Aorta (tissue), 5 donors: ENCODE results near the gene CDH26. TPM values are rescaled to one million over a fixed set of nuclear protein-coding genes. Genes with fewer than 3 reads are reported as not detected.
"Not testable (repeated sequence)": the region's sequence is repeated elsewhere in the genome, so short reads cannot be mapped to it uniquely, and the experiment has no call there.

Experiments used
- ATAC-seq: fragments of 200-7000 bp; cut with Tn5 transposase; one replicate; pipeline ENCODE4 v1.9.1; 2022; ENCODE audit warnings: moderate library complexity; ENCODE audit not compliant: low FRiP score
- DNase-seq, 2 donors: peaks; one replicate each; pipeline ENCODE4 v3.0.0-alpha.2; 2020
- H3K27ac ChIP-seq, 2 donors: one replicate each; pipeline ENCODE4 v1.5.1; 2013; ENCODE audit warnings: low read length in 2 of 2, mild to moderate bottlenecking in 2 of 2, moderate library complexity in 2 of 2, control low read depth in 1 of 2, inconsistent platforms in 1 of 2, low read depth in 1 of 2
- H3K27me3 ChIP-seq, 2 donors: one replicate each; pipeline ENCODE4 v1.6.1; 2013; ENCODE audit warnings: control low read depth in 1 of 2, low read length in 1 of 2, mild to moderate bottlenecking in 1 of 2, moderate library complexity in 1 of 2; ENCODE audit not compliant: insufficient read depth in 2 of 2, control insufficient read depth in 1 of 2
- H3K36me3 ChIP-seq, 2 donors: one replicate each; pipeline ENCODE4 v1.6.1; 2013; ENCODE audit warnings: control low read depth in 1 of 2, low read length in 1 of 2, mild to moderate bottlenecking in 1 of 2; ENCODE audit not compliant: insufficient read depth in 2 of 2, control insufficient read depth in 1 of 2
- H3K4me1 ChIP-seq, 2 donors: one replicate each; pipeline ENCODE4 v1.6.1; 2013; ENCODE audit warnings: low read length in 2 of 2, control low read depth in 1 of 2, mild to moderate bottlenecking in 1 of 2, moderate library complexity in 1 of 2; ENCODE audit not compliant: insufficient read depth in 2 of 2, control insufficient read depth in 1 of 2
- H3K4me3 ChIP-seq, 2 donors: one replicate each; pipeline ENCODE4 v1.5.1; 2013; ENCODE audit warnings: low read length in 2 of 2, control low read depth in 1 of 2, mild to moderate bottlenecking in 1 of 2
- H3K9me3 ChIP-seq: one replicate; pipeline ENCODE4 v1.6.1; 2013; ENCODE audit warnings: mild to moderate bottlenecking, low read length; ENCODE audit not compliant: control insufficient read depth
- whole genome bisulfite sequencing, 2 donors: extraction: QIAGEN DNeasy Blood & Tissue Kit; methylation state at CpG; one replicate each; pipeline ENCODE4 v1.1.7; 2013; 5-methylcytosine and 5-hydroxymethylcytosine counted together
- intact Hi-C, 2 donors: fragments of 100-400 bp; cut with DNase I; formaldehyde crosslinking; loops; one replicate each; pipeline versions ENCODE4 v1.14.2 to v1.15.0; 2022
- polyA plus RNA-seq, 2 donors: library from polyadenylated mRNA; stranded (reverse); fragments of 200-250 nt; gene quantifications; one replicate each; pipeline ENCODE4 v1.2.3, GENCODE V29; 2013
- total RNA-seq, 2 donors: library from RNA; stranded (reverse); fragmentation: NEBNext Ultra II Directional; extraction: Animal tissue kit (Norgen Biotek cat#: 25700); gene quantifications; one replicate each; pipeline ENCODE4 v1.2.1, GENCODE V29; 2021
- donor health status: healthy with polysubstance abuse.
- donor health status: Bipolar disorder and iron deficiency.
- donor health status: DM: no; HTN: no; CAD: no.
- donor health status: DM: no; HTN: no; CAD: no.
- donor health status: DM: yes; HTN: yes; CAD: no.

Gene CDH26
- total and polyA plus RNA-seq, 4 donors: 1.2 to 4.5 (median 2.8) TPM; not detected in 1

DNA sequence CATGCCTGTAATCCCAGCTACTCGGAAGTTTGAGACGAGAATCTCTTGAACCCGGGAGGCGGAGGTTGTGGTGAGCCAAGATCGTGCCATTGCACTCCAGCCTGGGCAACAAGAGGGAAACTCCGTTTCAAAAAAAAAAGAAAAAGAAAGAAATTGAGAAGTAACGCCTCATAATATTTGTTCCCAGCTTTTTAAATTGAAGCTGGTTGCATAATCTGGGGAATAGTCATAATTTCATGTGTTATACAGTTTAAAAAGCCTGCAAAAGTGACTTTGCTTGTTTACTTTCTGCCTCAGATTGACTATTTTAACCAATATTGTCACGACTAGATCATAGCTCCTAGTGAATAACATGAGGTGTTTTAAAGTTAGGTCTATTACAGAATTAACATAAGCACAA is 10.8 kb upstream of the CDH26 start:
- no peak overlapping the region for H3K4me3 ChIP-seq

DNA sequence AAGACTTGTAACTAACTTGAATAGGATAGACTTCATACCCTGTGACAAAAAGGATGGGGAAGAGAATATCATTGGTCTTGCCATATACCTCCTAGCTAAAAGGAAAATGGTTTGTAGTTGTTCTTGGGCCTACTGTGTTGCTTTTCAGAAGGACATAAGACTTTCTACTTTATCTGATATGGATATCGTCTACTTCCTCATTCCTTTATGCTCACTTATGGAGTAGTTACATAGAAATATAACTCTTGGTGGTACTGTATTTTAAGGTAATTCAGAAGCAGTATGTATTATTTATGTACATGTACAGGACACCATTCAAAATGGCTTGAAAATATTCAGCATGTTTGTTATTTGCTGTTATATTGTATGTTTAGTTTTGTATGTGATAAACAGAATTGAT is 10.0 kb upstream of the CDH26 start:
- Histone ChIP-seq H3K4me3 (no peak overlapping the region), H3K4me1 (no peaks in the 10 kb centered on the region), H3K9me3 (no peaks in the 10 kb centered on the region), H3K36me3 (peaks cover 0 to 5% of the 10 kb centered on the region in 2 donors), H3K27ac (no peak overlapping the region), H3K27me3 (no peaks in the 10 kb centered on the region)
- ATAC-seq (no peak), DNase-seq (no peak)
- intact Hi-C loops: no loop called here
- WGBS, 2 donors: 50 to 51% methylated on average over 1 of the region's 1 CpG

More for the DNA sequence above, 10.8 kb upstream of the CDH26 start:
- peaks cover 0 to 5% of the 10 kb centered on the region in 2 donors for H3K36me3 ChIP-seq
- DNase-seq (no peak), ATAC-seq (no peak)
- intact Hi-C loops: no loop called here
- H3K27me3 ChIP-seq: no peaks in the 10 kb centered on the region
- H3K9me3 ChIP-seq: no peaks in the 10 kb centered on the region
- no peak overlapping the region for H3K27ac ChIP-seq
- no peaks in the 10 kb centered on the region for H3K4me1 ChIP-seq
- 87 to 90% methylated on average over 8 of the region's 8 CpGs for WGBS, 2 donors

DNA sequence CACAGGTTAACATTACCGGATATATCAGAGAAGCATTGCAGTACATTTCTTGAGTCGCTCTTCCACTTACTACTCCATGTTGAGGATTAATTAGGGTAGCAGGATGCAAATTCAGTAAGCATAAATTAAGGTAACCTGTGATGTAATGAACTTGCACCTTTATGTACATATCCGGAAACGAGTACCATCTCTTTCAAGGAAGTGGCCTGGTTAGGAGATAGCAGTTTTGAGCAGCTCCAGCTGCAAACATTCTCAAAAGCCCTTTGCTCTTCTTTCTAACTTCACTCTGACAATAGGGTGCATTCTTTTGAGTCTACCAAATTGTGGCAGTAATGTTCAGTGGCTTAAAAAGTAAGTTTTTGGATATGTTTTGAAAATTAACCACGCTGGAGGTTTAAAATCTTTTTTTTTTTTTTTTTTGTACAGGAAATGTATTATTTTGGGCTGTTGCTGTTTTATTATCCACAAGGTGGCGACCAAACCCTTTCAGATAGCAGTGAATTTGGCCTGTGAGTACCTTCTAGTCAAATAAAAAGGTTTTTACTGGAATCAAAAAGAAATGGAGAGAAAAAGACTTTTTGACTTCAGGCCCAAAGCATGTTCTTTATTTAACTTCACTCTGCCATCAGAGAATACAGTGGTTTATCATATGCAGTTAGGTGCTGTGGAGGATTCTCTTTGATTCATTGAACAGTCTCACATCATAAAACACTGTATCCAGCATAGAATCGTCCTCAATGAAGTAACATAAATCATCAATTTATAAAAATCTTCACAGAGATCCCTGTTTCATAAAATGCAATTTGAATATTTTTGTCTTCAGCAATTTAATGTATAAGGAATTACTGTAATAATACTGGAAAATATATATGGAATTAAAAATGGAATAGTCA is 9.1 kb upstream of the CDH26 start:
- Histone ChIP-seq H3K9me3 (no peaks in the 10 kb centered on the region), H3K27ac (no peak overlapping the region), H3K4me1 (no peaks in the 10 kb centered on the region), H3K36me3 (peaks cover 0 to 5% of the 10 kb centered on the region in 2 donors), H3K4me3 (no peak overlapping the region), H3K27me3 (no peaks in the 10 kb centered on the region)
- no peak for ATAC-seq
- 35 to 37% methylated on average over 7 of the region's 7 CpGs for WGBS, 2 donors
- DNase-seq: no peak
- intact Hi-C loops: no loop called here

DNA sequence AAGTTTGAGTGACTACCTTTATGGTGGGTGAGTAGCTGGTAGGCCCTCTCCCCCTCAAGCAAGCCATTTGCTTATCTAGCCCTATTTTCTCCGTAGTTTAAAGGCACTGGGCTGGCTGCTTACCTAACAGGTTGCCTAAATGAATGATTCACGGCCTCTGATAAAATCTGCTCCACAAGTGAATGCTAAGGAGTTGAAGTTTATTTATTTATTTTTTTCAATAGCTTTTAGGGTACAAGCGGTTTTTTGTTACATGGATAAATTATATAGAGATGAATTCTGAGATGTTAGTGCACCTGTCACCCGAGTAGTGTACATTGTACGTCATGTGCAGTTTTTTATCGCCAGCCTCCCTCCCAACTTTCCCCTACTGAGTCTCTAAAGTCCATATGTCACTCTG is 8.3 kb upstream of the CDH26 start:
- 92% methylated on average over 6 of the region's 6 CpGs for WGBS, 2 donors
- Histone ChIP-seq H3K4me3 (no peak overlapping the region), H3K4me1 (no peaks in the 10 kb centered on the region), H3K27ac (no peak overlapping the region), H3K36me3 (peaks cover 0 to under 1% of the 10 kb centered on the region in 2 donors), H3K9me3 (no peaks in the 10 kb centered on the region), H3K27me3 (no peaks in the 10 kb centered on the region)
- no peak for DNase-seq
- intact Hi-C loops: no loop called here
- no peak for ATAC-seq

DNA sequence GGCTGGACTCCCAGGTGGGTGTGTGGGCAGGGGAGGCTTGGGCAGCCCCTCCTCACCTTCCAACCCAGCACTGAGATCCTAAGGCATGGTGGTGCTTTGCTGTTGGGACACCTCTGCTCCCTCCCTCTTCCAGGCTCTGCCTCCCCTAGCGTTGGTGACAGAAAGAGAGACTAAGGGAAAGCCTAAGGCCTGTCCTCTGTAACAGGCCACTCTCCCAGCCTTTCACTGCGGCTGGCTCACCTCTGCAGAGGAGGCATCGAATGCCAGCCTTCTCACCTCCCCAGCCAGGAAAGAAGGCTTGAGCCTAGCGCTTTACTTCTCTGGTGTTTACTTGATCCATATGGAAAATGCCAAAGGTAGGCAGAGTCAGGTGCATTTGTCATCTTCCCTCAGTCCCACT is 3.5 kb upstream of the CDH26 start:
- H3K4me1 ChIP-seq: no peaks in the 10 kb centered on the region
- WGBS, 2 donors: 88 to 89% methylated on average over 4 of the region's 4 CpGs
- H3K9me3 ChIP-seq: no peaks in the 10 kb centered on the region
- no peaks in the 10 kb centered on the region for H3K27me3 ChIP-seq
- no peak overlapping the region for H3K27ac ChIP-seq
- intact Hi-C loops: no loop called here
- ATAC-seq: no peak
- H3K4me3 ChIP-seq: no peak overlapping the region
- H3K36me3 ChIP-seq: peaks cover 0 to 3% of the 10 kb centered on the region in 2 donors
- DNase-seq: no peak

DNA sequence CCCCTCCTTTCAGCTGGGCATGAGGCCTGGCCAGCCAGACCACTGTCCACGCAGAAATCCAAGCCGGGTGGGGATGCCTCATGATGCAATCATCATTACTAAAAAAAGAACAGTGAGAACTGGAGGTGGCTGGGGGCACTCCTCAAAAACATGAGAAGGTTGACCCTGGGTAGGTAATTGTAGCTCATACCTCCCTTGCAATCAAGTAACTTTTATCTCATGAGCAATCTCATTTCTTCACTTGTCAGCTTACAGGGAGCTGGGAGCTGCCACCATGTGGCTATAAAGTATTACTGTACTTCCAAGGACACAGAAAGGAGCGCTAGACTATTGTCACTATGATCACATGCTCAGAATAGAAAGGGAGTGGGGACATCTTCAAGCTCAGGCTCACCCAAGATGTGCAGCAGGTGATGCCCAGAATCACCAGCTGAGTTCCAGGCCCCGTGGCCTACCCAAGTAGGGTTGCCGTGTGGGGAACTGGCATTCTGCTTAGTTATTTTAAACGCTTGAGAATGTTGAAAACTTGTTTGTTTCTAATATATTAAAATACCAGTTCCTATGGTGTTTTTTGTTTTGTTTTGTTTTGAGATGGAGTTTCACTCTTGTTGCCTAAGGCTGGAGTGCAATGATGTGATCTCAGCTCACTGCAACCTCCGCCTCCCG is 3.0 kb upstream of the CDH26 start:
- Histone ChIP-seq H3K4me3 (no peak overlapping the region), H3K27ac (no peak overlapping the region), H3K27me3 (no peaks in the 10 kb centered on the region), H3K4me1 (no peaks in the 10 kb centered on the region), H3K9me3 (no peaks in the 10 kb centered on the region), H3K36me3 (peaks cover 0 to 3% of the 10 kb centered on the region in 2 donors)
- WGBS, 2 donors: 74 to 78% methylated on average over 8 of the region's 8 CpGs
- DNase-seq (no peak), ATAC-seq (no peak)
- intact Hi-C loops: no loop called here

DNA sequence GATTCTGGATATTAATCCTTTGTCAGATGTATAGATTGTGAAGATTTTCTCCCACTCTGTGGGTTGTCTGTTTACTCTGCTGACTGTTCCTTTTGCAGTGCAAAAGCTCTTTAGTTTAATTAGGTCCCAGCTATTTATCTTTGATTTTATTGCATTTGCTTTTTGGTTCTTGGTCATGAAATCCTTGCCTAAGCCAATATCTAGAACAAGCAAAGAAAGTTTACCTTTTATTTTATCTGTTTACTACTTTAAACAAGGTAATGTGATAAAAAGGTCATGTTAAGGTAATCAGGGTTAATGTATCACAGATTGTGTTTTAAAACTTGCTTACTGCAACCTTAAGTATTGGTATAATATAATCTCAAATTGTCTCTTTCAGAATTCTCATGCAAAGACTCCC is 655 bp upstream of the CDH26 start:
- H3K4me1 ChIP-seq, DNase-seq, H3K36me3 ChIP-seq, H3K4me3 ChIP-seq, H3K27ac ChIP-seq, intact Hi-C loops, H3K9me3 ChIP-seq, ATAC-seq, H3K27me3 ChIP-seq: not testable (repeated sequence)

DNA sequence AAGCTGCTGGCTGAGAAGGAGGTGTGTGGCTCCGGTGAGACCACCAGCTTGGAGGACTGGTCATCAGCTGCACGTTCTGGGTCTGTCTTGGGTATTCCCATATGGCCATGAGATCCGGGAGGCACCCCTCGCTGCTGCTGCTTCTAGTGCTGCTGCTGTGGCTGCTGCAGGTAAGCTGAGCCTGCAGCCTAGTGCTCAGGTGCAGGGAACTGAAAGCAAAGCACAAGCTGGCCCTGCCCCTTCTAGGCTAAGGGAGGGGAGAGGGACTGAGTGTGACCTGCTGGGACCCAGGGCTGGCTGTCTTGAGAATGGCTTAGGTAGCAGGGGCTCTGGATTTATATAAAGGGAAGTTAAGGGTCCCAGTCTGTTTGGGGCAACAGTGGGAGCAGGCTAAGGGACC is 403 bp downstream of the CDH26 start:
- intact Hi-C loops: no loop called here
- 65 to 81% methylated on average over 4 of the region's 4 CpGs for WGBS, 2 donors
- Histone ChIP-seq H3K36me3 (peaks cover 0 to 3% of the 10 kb centered on the region in 2 donors), H3K27ac (no peak overlapping the region), H3K9me3 (no peaks in the 10 kb centered on the region), H3K27me3 (no peaks in the 10 kb centered on the region), H3K4me3 (no peak overlapping the region), H3K4me1 (no peaks in the 10 kb centered on the region)
- DNase-seq (no peak), ATAC-seq (no peak)

DNA sequence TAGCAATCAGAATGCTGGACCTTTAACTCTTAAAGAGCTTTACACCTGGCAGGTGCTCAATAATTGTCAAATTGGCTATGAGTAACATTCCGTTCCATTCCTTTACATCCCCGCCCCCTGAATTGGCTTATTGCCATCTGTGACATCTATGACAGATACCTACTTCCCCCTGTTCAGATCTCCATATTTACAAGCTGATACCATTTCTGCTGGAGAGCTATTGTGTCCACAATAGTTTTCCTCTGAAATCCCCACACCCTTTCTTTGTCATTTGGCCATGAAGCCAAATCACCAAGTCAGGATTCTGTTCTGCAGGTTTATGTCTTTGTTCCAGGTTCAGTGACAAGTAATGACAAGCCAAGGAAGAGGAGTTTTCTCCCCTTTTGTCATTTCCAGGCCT is 3.2 kb downstream of the CDH26 start:
- ATAC-seq (no peak), DNase-seq (no peak)
- intact Hi-C loops: no loop called here
- Histone ChIP-seq H3K9me3 (no peaks in the 10 kb centered on the region), H3K4me3 (no peak overlapping the region), H3K27ac (no peak overlapping the region), H3K27me3 (no peaks in the 10 kb centered on the region), H3K4me1 (no peaks in the 10 kb centered on the region), H3K36me3 (peaks cover 0 to 3% of the 10 kb centered on the region in 2 donors)
- whole genome bisulfite sequencing, 2 donors: 75 to 78% methylated on average over 2 of the region's 2 CpGs
